ENCODE results near the gene ADAM22.

The ADAM22 gene

DNA sequence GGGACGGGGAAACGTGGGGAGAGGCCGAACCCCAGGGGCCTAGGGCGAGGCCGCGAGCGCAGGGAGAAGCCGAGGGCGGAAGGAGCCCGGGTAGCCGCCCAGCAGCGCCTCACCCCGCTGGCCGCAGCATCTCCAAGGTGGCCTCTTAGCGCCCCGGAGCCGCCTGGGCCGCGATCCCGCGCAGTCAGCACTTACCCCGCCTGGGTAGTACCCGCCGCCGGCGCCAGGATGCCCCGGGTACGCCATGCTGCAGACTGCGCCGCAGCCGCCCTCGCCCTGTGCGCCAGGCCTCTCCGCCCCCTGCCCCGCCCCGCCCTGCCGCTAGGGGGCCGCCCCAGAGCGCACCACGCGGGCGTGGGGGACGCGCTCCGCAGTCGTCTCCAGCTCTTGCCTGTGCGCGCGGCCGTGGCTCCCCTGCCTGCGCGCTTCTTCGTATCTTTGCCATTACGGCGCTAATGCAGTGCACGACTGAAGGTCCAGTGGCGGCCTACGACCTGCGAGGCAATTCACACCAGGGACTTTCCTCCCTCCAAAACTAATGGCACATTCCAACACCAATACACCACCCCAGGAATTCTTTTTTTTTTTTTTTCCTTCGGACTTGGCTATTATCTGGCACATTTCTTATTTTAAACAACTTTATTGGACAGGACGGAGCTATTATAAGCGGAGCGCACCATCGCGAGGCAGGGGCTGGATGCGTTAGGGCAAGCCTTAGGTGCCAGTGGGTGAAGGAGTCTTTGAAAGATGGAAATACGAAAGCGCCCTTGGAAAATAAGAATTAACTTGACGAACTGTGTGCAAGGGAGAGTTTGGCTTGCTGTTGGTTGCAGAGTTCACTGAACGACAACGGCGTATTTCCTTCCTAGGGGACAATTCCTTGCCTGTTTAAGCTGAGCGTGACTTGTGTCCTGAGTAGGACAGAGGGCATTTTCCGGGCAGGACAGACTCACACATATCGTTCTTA lies 286.0 kb downstream of the ADAM22 start, which contains the start of gene SRI:
Gene SRI (minus strand): TSS at position 258 of the 967 bp plus-strand sequence. CDS start 12 bp downstream, at position 246.
- DNase-seq = peak; percentile 72

GRCh38 chr7:88223265-88223664 lies 289.2 kb downstream of the ADAM22 start:
- DNase-seq = no peak

DNA sequence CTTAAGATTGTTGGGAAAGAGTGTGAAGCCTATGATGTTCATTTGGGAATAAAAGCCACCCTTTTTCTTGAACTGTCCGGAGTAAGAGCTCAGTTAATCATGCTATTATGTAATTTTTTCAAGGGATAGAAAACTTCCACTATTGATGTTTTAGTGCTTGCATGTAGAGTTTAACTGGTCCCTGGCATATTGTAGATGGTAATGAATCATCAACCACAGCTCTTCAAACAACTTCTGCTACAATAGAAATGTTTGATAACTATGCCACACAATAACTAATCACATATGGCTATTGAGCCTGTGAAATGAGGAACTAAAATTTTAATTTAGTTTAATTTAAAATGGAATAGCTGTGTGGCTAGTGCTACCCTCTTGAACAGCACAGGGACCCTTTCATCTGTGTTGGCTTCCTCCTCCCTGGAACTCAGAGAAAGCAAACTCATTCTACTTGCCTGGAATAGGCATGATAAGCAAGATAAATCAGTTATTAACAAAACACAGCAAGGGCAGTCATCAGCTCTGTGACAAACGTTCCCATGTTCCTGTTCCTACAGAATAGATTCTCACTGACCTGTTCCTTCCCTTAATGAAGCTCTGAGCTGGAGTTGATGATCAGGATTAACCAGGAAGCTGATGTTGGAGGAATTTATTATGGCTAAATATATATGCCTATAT lies 290.7 kb downstream of the ADAM22 start:
- no peak for DNase-seq

GRCh38 chr7:88226201-88226600 lies 292.1 kb downstream of the ADAM22 start:
- DNase-seq = no peak

GRCh38 chr7:88226886-88227516 lies 292.9 kb downstream of the ADAM22 start:
- DNase-seq = no peak

- no peak for DNase-seq
Measured at GRCh38 chr7:88229302-88229995, 295.4 kb downstream of the ADAM22 start.

DNA sequence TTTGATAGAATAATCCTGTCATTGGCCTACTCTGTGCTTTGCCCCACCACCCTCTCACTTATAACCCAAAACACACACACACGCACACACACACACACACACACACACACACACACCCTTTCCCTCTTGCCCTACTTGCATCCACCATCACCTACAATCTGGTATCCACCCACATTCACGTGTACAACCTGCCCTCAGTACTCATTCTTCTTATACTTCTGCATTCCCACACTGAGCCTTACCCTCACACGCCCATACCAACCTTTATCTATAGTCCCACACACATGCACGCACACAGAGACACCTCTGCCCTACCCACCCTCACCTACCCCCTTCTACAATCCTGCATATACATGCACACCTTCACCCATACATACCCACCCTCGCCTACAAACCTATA lies 296.6 kb downstream of the ADAM22 start:
- DNase-seq = no peak

DNA sequence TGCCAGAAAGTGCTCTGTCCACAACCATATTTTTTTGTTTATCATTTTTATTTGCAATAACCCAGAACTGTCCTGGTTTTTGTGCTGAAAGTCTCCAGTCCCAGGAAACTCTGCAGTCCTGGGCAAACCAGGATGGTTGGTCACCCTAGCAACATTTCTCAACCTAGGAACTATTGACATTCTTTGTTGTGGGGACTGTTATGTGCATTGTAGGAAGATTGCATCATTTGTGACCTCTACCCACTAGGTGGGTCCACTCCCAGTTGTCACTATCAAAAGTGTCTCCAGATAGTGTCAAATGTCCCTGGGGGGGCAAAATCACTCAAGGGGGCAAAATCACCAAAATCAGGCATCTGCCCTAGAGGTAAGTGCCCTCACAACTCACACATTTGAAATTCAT lies 299.8 kb downstream of the ADAM22 start:
- no peak for DNase-seq

DNA sequence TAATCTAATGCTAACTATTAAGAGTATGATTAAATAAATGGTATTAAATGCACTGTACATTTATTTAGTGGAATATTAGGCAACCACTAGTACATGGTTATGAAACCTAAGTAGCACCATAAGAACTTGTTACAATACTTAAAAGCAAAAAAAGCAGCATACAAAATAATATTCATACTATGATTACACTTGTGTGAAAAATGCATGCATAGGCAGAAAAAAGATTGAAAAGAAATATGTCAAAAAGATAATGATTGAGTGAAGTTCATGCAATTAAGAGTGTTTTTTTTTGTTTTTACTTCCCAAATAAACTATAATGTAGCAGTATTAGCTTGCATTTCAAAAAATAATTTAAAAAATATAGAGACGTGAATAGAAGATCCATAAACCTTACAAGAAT lies 305.8 kb downstream of the ADAM22 start:
- DNase-seq = no peak

- peak; percentile 42 for DNase-seq
Measured at GRCh38 chr7:88243345-88243909, 309.4 kb downstream of the ADAM22 start.

GRCh38 chr7:88244258-88244657 lies 310.2 kb downstream of the ADAM22 start:
- DNase-seq = no peak

Measured in NCI-H526 treated with DMSO at 0.1 percent for 48 hours (cell line).